Heart left ventricle (tissue), 13 donors: Measurements from ENCODE around the gene MRC1.

Source experiments
- CTCF ChIP-seq, 12 donors: fragments of 200-600 bp; sonication (generic) in 4 of 12; IDR thresholded peaks; one replicate each; pipeline versions ENCODE4 v1.5.0 to v1.8.0; 2018 to 2022; ENCODE audit warnings: antibody characterized with exemption in 12 of 12, mild to moderate bottlenecking in 5 of 12
- POLR2A ChIP-seq, 2 donors: fragments of 450-650 bp; IDR thresholded peaks; one replicate each; pipeline ENCODE4 v1.6.1; 2017; ENCODE audit warnings: antibody characterized with exemption in 2 of 2, mild to moderate bottlenecking in 2 of 2, moderate library complexity in 2 of 2
- donor health status: ischemic (EF 13 %, LVEDD 7.1; RV severe dilation, severe dysfunction).
- donor health status: DM: no; HTN: yes; CAD: no.
- donor health status: DM: no; HTN: no; CAD: no.
- donor health status: ischemic (EF 25% LVEDD 6.9; RV normal size, moderate dysfunction).
- donor health status: ischemic (EF 25% LVEDD 5.7; RV mildly dilated, moderate dysfunction).
- donor health status: ischemic (EF 35%, LVEDD 5.7; RV mildly dilated, moderate dysfunction).
- donor health status: nonischemic (EF 11% LVEDD 7.7; RV severe dilation, severe dysfunction).
- donor health status: DM: yes; HTN: yes; CAD: no.
- donor health status: PGD.
- donor health status: ischemic (EF 29% LVEDD 5.4; RV normal size, mild dysfunction).
- donor health status: nonischemic (EF 23%, LVEDD 6.1; RV moderate dilation, normal function).

DNA sequence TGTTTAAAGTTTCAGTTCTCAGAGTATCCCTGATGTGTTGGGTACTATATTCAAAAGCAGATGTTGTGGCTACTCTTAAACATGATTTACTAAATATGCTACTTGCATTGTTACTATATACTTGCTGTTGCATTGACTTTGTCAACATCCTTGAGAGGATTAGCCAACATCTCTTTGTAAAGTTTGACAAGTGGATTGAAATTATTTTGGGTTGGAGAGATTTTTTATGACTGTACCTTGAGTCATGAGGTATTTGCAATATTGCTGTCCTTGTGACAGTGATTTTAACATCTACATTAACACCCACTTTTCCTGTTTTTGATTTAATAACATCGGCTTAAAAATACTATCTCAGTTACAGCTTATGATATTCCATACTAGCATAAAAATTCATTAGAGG, 31.9 kb downstream of the MRC1 start:
- no peak for TF ChIP-seq CTCF (IDR thresholded peaks at IDR 0.05)
- TF ChIP-seq POLR2A (IDR thresholded peaks at IDR 0.05), result no peak
